OCI-LY1 (cell line): ENCODE results near the gene CAMK1G.

Experiments
- H2AFZ ChIP-seq: fragments of 200-600 bp; sonication (generic), shearing (Covaris generic); 2 replicates; pipeline ENCODE4 v1.6.0; 2014; ENCODE audit warnings: antibody characterized with exemption, mild to moderate bottlenecking, low read length
- H3F3A ChIP-seq: fragments of 200-600 bp; sonication (generic), shearing (Covaris generic); 2 replicates; pipeline ENCODE4 v1.6.0; 2014; ENCODE audit warnings: mild to moderate bottlenecking, antibody characterized with exemption, low read length, moderate library complexity; ENCODE audit not compliant: insufficient read depth
- H3K27ac ChIP-seq: fragments of 200-600 bp; sonication (generic); 2 replicates; pipeline ENCODE4 v1.5.1; 2014; ENCODE audit warnings: low read length, mixed run types, mild to moderate bottlenecking, low read depth; ENCODE audit not compliant: poor library complexity, severe bottlenecking
- H3K27me3 ChIP-seq: fragments of 200-600 bp; sonication (generic); 2 replicates; pipeline ENCODE4 v1.6.0; 2014; ENCODE audit warnings: antibody characterized with exemption, mild to moderate bottlenecking, low read length, moderate library complexity; ENCODE audit not compliant: insufficient read depth
- H3K36me3 ChIP-seq: fragments of 200-600 bp; sonication (generic); 2 replicates; pipeline ENCODE4 v1.6.1; 2014; ENCODE audit warnings: mild to moderate bottlenecking, antibody characterized with exemption, low read length, moderate library complexity, mixed read lengths; ENCODE audit not compliant: insufficient read depth
- H3K4me1 ChIP-seq: fragments of 200-600 bp; sonication (generic); 2 replicates; pipeline ENCODE4 v1.5.1; 2014; ENCODE audit warnings: mild to moderate bottlenecking, low read length, moderate library complexity; ENCODE audit not compliant: insufficient read depth, severe bottlenecking
- H3K4me2 ChIP-seq: fragments of 200-600 bp; sonication (generic), shearing (Covaris generic); 2 replicates; pipeline ENCODE4 v1.6.1; 2014; ENCODE audit warnings: low read length
- H3K4me3 ChIP-seq: fragments of 200-600 bp; sonication (generic); 2 replicates; pipeline ENCODE4 v1.5.1; 2014; ENCODE audit warnings: low read length, low read depth, mild to moderate bottlenecking, mixed read lengths; ENCODE audit not compliant: poor library complexity, severe bottlenecking
- H3K79me2 ChIP-seq: fragments of 200-600 bp; shearing (Covaris generic); 2 replicates; pipeline ENCODE4 v1.6.1; 2016; ENCODE audit warnings: mixed run types, low read length, mixed read lengths; ENCODE audit not compliant: insufficient read depth
- H3K9ac ChIP-seq: fragments of 200-600 bp; sonication (generic), shearing (Covaris generic); 2 replicates; pipeline ENCODE4 v1.6.1; 2014; ENCODE audit warnings: mild to moderate bottlenecking, low read length, mixed read lengths
- H3K9me2 ChIP-seq: fragments of 200-600 bp; sonication (generic), shearing (Covaris generic); 2 replicates; pipeline ENCODE4 v1.6.1; 2014; ENCODE audit warnings: low read depth, mild to moderate bottlenecking, low read length, mixed read lengths
- H3K9me3 ChIP-seq: fragments of 200-600 bp; shearing (Covaris generic); 2 replicates; pipeline ENCODE4 v1.6.1; 2014; ENCODE audit warnings: low read length, mixed read lengths
- H4K20me1 ChIP-seq: fragments of 200-600 bp; sonication (generic), shearing (Covaris generic); 2 replicates; pipeline ENCODE4 v1.6.0; 2016; ENCODE audit warnings: mild to moderate bottlenecking, low read length; ENCODE audit not compliant: insufficient read depth
- EZH2 ChIP-seq: fragments of 200-600 bp; sonication (generic), shearing (Covaris generic); IDR thresholded peaks from 2 replicates; pipeline ENCODE4 v1.8.0; 2017; ENCODE audit warnings: borderline replicate concordance, mixed run types, mild to moderate bottlenecking, antibody characterized with exemption, low read length, moderate library complexity, mixed read lengths
- TF ChIP-seq, protein P1 (sequence below): fragments of 200-600 bp; sonication (generic), shearing (Covaris generic); IDR thresholded peaks from 2 replicates; pipeline ENCODE4 v1.5.1; 2017; ENCODE audit warnings: mild to moderate bottlenecking, antibody characterized with exemption, low read length, moderate library complexity, mixed read lengths

Gene CAMK1G

DNA sequence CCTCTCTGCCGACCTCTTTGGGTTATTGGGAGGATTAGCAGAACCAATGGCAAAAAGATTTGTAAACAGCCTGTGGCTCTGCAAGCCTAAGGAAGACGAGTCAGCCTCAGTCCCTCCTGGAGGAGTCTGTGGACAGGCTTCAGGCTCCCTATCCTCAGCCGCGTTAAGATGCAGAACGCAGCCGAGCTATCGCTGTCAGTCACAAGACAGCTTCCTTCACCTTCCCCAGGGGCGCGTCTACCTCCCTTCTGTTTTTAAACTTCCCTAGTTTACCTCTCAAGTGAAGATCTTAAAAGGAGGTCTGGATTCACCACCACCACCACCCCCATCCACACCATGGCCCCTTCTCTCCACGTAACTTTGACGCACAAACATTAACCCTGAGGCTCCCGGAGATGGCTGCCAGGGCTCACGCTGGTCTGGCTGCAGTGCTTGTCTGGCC is 738 bp downstream of the CAMK1G start:
- TF ChIP-seq EZH2, result no peak
- TF ChIP-seq, protein P1, sequence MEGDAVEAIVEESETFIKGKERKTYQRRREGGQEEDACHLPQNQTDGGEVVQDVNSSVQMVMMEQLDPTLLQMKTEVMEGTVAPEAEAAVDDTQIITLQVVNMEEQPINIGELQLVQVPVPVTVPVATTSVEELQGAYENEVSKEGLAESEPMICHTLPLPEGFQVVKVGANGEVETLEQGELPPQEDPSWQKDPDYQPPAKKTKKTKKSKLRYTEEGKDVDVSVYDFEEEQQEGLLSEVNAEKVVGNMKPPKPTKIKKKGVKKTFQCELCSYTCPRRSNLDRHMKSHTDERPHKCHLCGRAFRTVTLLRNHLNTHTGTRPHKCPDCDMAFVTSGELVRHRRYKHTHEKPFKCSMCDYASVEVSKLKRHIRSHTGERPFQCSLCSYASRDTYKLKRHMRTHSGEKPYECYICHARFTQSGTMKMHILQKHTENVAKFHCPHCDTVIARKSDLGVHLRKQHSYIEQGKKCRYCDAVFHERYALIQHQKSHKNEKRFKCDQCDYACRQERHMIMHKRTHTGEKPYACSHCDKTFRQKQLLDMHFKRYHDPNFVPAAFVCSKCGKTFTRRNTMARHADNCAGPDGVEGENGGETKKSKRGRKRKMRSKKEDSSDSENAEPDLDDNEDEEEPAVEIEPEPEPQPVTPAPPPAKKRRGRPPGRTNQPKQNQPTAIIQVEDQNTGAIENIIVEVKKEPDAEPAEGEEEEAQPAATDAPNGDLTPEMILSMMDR, result no peak
- H2AFZ ChIP-seq, result no peak overlapping the region

DNA sequence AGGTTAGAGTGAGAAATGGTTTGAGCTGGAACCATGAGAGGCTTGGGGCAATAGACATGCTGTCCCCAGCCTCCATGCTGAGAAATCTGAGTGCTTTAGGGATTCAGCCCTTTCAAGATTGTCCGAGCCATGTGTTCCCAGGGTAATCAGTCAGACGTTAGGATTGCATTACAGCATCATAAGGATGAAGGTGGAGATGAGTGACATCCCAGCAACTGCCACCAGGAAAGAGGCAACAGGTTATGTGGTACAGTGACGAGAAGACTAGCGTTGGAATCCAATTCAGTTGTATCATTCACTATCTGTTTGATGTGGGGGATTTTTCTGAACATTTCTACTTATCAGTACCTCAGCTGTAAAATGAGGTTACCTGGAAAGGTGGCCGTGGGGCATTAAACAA is 1.7 kb downstream of the CAMK1G start:
- Histone ChIP-seq H3K4me1 (no peaks in the 10 kb centered on the region), H3K27me3 (no peaks in the 10 kb centered on the region), H3K79me2 (no peaks in the 10 kb centered on the region), H4K20me1 (no peaks in the 10 kb centered on the region), H3K36me3 (no peaks in the 10 kb centered on the region), H3K9me3 (no peaks in the 10 kb centered on the region), H3K9me2 (no peaks in the 10 kb centered on the region), H3K27ac (no peak overlapping the region), H3F3A (no peaks in the 10 kb centered on the region), H3K9ac (no peak overlapping the region), H3K4me3 (no peak overlapping the region), H2AFZ (no peak overlapping the region), H3K4me2 (no peak overlapping the region)
- TF ChIP-seq, protein P1, result no peak
- TF ChIP-seq EZH2, result no peak

More for the DNA sequence above, 738 bp downstream of the CAMK1G start:
- Histone ChIP-seq H3K4me1 (no peaks in the 10 kb centered on the region), H3K27ac (no peak overlapping the region), H3K79me2 (no peaks in the 10 kb centered on the region), H3K36me3 (no peaks in the 10 kb centered on the region), H3K4me3 (no peak overlapping the region), H3K9me3 (no peaks in the 10 kb centered on the region), H4K20me1 (no peaks in the 10 kb centered on the region), H3K9ac (no peak overlapping the region), H3F3A (no peaks in the 10 kb centered on the region), H3K4me2 (no peak overlapping the region), H3K27me3 (no peaks in the 10 kb centered on the region), H3K9me2 (no peaks in the 10 kb centered on the region)

DNA sequence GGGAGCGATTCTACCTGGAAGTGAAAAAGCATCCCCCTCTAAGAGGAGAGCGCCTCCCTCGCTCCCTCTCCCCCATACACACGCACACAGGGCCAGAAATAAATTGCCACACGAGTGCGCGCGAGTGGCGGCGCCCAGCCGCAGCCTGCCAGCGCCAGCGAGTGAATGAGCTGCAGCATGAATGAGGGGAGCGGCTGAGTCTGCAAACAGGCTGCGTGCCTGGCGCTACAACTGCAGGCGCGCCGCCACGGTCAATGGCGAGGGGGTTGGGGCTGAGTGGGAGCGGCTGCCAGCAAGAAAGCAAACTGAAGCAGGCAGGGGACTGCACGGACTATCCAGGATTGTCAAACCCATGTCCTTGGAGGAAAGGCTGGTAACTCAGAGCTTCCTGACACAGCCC is 2.2 kb downstream of the CAMK1G start:
- H4K20me1 ChIP-seq, result no peaks in the 10 kb centered on the region
- no peak overlapping the region for H3K27ac ChIP-seq
- H3K4me2 ChIP-seq, result no peak overlapping the region
- TF ChIP-seq, protein P1, result no peak
- TF ChIP-seq EZH2, result no peak
- H3K9me3 ChIP-seq, result no peaks in the 10 kb centered on the region
- H3F3A ChIP-seq, result no peaks in the 10 kb centered on the region
- H3K4me1 ChIP-seq, result no peaks in the 10 kb centered on the region
- no peaks in the 10 kb centered on the region for H3K27me3 ChIP-seq
- H3K9ac ChIP-seq, result no peak overlapping the region
- H3K79me2 ChIP-seq, result no peaks in the 10 kb centered on the region
- H3K4me3 ChIP-seq, result no peak overlapping the region
- no peak overlapping the region for H2AFZ ChIP-seq
- no peaks in the 10 kb centered on the region for H3K36me3 ChIP-seq
- H3K9me2 ChIP-seq, result no peaks in the 10 kb centered on the region
